Measurements from ENCODE around the gene PSMB3. TPM values are rescaled to one million over a fixed set of nuclear protein-coding genes. Genes with fewer than 3 reads are reported as not detected.

Gene PSMB3
- total and polyA plus RNA-seq, 9 of the 15 experiments (the other 6 are each of a cell fraction or from before 2014, with no cell fraction given) = 460 to 2,775 (median 574) TPM

GRCh38 chr17:38728290-38728831 lies 24.2 kb upstream of the PSMB3 start (continued):
- TF ChIP-seq ZBTB40 (IDR thresholded peaks at IDR 0.05) (peak; percentile 70), ZBTB40 (CRISPR knock-in tag; IDR thresholded peaks at IDR 0.05) (no peak), ZHX1 (conservative IDR thresholded peaks at IDR 0.05; ENCODE audit: low read length) (no peak), POLR2A (conservative IDR thresholded peaks at IDR 0.05) (peak; percentile 37; the same call in 1 of the 2 replicates), SMARCE1 (IDR thresholded peaks at IDR 0.05) (no peak), TAF1 (IDR thresholded peaks at IDR 0.05; ENCODE audit: control insufficient read depth, extremely low read depth, insufficient read depth, low read length, severe bottlenecking) (no peak), MXI1 (IDR thresholded peaks at IDR 0.05; ENCODE audit: low read depth, low read length) (no peak), ELF2 (CRISPR knock-in tag; IDR thresholded peaks at IDR 0.05) (no peak), YY1 (IDR thresholded peaks at IDR 0.05; ENCODE audit: borderline replicate concordance in 1 of 3, control insufficient read depth in 1 of 3, extremely low read depth in 1 of 3, insufficient read depth in 3 of 3, insufficient read length in 1 of 3, insufficient replicate concordance in 2 of 3, low read depth in 1 of 3, low read length in 2 of 3) (no peak), EHMT2 (IDR thresholded peaks at IDR 0.05) (no peak), ARID3A (IDR thresholded peaks at IDR 0.05; ENCODE audit: borderline replicate concordance, low read depth, low read length) (no peak), CSDE1 (IDR thresholded peaks at IDR 0.05) (no peak), MLLT1 (IDR thresholded peaks at IDR 0.05) (no peak)

Data from K562 (cell line).